Panc1 (cell line): ENCODE results near the gene ALDH5A1.

Experiments
- CTCF ChIP-seq: fragments of 450-650 bp; IDR thresholded peaks from 2 replicates; pipeline ENCODE4 v1.5.1; 2017; ENCODE audit warnings: mild to moderate bottlenecking
- POLR2AphosphoS5 ChIP-seq: IDR thresholded peaks from 2 replicates; pipeline ENCODE4 v1.6.1; 2012; ENCODE audit warnings: mild to moderate bottlenecking, low read depth, low read length, moderate library complexity
- REST ChIP-seq, 2 experiments: IDR thresholded peaks; 2 replicates each; pipeline ENCODE4 v1.6.1; 2011 to 2012; ENCODE audit warnings: low read depth in 2 of 2, control low read depth in 1 of 2, low read length in 1 of 2, mild to moderate bottlenecking in 1 of 2, moderate library complexity in 1 of 2; ENCODE audit not compliant: insufficient read depth in 1 of 2
- SIN3A ChIP-seq: IDR thresholded peaks from 2 replicates; pipeline ENCODE4 v1.6.1; 2012; ENCODE audit warnings: low read depth, mild to moderate bottlenecking, low read length, moderate library complexity, borderline replicate concordance; ENCODE audit not compliant: insufficient read depth

DNA sequence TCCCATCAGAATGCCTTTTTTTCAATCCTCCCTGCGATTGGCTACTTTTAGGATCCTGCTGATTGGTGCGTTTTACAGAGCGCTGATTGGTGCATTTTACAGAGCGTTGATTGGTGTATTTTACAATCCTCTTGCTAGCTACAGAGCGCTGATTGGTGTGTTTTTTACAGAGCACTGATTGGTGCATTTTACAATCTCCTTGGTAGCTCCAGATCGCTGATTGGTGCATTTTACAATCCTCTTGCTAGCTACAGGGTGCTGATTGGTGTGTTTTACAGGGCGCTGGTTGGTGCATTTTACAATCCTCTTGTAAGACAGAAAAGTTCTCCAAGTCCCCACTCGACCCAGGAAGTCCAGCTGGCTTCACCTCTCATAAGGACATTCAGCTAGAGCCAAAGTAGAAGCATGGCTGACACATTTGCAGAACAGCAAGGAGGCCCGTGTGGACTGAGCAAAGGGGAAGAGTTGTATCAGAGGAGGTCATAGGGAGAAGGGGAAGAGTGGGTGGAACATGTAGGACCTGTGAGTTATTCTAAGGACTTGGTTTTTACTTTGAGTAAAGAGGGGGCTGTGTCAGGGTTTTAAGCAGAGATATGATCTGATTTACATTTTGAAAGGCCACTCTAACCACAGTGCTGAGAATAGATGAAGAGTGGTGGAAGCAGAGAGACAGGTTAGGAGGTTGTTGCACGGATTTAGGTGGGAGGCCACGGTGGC lies 2.6 kb downstream of the ALDH5A1 start:
- TF ChIP-seq CTCF: no peak
- no peak for TF ChIP-seq POLR2AphosphoS5
- TF ChIP-seq REST (IDR thresholded peaks at IDR 0.05; ENCODE audit: insufficient read depth in 1 of 2, low read depth in 2 of 2, low read length in 1 of 2): no peak
- TF ChIP-seq SIN3A: no peak
